Measurements from ENCODE around the gene TCF15. TPM values are rescaled to one million over a fixed set of nuclear protein-coding genes. Genes with fewer than 3 reads are reported as not detected.

The TCF15 gene
- total and polyA plus RNA-seq, 2 of the 8 experiments (the other 6 are each of a cell fraction or from before 2014, with no cell fraction given): 3.7 to 6.9 TPM

GRCh38 chr20:626579-626978 is 16.5 kb upstream of the TCF15 start (continued):
- TF ChIP-seq SRF (IDR thresholded peaks at IDR 0.05; ENCODE audit: low read depth, low read length) (no peak), HDAC6 (IDR thresholded peaks at IDR 0.05; ENCODE audit: low read depth, low read length) (no peak), SP1 (IDR thresholded peaks at IDR 0.05; ENCODE audit: low read depth, low read length) (no peak), SUZ12 (IDR thresholded peaks at IDR 0.05; ENCODE audit: low read length) (no peak), NANOG (IDR thresholded peaks at IDR 0.05; ENCODE audit: insufficient read depth, low read depth, low read length, poor library complexity, severe bottlenecking) (no peak)
- TF ChIP-seq, protein P1, sequence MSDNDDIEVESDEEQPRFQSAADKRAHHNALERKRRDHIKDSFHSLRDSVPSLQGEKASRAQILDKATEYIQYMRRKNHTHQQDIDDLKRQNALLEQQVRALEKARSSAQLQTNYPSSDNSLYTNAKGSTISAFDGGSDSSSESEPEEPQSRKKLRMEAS (IDR thresholded peaks at IDR 0.05): no peak

Measured in H1 (cell line).